HG03196 (cell line): ENCODE measurements around the gene SCLY.
A peak's percentile ranks its signal among the peaks of the same experiment; 100 is the strongest.
"Not testable (repeated sequence)": the region's sequence is repeated elsewhere in the genome, so short reads cannot be mapped to it uniquely, and the experiment has no call there.

Experiments
- ATAC-seq: cut with Tn5 transposase; IDR thresholded peaks from one replicate; pipeline ENCODE4 v1.9.1; 2021; ENCODE audit not compliant: unreplicated experiment

The SCLY gene

DNA sequence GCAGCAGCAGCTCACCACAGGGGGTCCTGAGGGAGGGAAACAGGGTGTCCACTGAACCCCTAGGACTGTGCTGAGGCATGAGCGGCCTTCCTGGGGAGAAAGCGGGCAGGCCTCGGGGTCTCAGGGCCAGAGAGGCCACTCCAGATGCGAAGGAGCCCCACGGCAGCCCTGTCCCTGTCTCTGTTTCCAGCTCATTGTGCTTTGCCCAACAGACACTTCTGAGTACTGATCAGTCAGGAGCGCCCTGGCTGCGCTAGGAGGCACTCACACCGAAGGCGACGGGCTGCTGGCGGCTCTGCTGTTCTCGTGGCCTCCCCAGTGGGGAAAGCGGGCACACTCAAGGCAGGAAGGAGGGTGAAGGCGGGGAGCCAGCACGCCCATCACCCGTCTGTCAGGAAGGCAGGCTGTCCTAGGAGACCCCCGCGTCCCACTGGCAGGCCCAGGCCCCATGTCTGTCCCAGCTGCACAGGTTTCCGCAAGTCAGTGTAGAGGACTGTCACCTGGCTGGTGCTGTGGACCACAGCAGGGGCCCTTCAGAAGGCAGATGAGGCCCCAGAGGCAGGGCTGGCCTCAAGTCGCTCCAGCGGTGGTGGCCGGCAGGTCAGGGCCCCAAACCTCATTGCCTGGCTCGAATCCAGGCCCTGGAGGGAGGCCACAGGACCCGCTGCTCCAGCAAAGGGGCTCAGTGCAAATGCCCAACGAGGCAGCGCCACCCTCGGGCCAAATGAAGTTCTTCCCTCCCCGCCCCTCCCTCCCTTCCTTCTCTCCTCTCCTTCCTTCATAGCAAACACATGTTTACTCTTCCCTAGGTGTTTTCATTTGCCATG is 46.1 kb downstream of the SCLY start:
- no peak for ATAC-seq

DNA sequence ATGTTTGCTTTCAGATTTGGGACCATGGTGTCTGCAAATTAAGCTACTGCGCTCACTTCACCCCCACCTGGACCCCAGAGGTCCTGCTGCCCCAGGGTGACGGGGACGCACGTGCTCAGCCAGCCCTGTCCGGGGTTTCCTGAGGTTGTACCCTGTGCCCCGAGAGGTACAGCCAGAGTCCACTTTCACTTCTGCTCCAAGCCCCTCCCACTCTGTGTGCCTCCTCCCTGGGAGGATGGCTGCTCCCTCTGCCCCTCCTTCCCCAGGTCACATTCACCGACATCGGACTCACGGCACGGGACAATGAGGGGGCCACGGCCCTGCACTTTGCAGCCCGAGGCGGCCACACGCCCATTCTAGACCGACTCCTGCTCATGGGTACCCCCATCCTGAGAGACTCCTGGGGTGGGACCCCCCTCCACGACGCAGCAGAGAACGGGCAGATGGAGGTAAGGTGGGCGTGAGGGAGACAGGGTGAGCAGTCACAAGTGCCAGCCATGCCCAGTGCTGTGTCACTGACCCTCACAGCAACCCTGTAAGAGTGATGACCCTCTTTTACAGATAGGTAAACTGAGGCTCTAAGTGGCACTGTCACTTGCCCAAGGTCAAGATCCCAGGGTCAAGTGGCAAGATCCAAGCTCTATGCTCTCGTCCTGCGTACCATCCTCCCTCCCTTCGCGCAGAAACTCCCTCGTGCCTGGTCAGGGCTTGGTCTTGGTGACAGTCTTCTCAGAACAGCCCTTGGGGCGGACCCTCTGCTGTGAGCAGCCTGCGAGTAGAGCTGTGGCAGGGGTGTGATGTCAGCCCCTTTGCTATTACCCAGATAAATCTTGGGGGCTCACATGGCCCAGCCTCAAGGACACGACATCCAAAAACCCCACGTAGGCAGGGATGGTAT is 47.0 kb downstream of the SCLY start:
- no peak for ATAC-seq

DNA sequence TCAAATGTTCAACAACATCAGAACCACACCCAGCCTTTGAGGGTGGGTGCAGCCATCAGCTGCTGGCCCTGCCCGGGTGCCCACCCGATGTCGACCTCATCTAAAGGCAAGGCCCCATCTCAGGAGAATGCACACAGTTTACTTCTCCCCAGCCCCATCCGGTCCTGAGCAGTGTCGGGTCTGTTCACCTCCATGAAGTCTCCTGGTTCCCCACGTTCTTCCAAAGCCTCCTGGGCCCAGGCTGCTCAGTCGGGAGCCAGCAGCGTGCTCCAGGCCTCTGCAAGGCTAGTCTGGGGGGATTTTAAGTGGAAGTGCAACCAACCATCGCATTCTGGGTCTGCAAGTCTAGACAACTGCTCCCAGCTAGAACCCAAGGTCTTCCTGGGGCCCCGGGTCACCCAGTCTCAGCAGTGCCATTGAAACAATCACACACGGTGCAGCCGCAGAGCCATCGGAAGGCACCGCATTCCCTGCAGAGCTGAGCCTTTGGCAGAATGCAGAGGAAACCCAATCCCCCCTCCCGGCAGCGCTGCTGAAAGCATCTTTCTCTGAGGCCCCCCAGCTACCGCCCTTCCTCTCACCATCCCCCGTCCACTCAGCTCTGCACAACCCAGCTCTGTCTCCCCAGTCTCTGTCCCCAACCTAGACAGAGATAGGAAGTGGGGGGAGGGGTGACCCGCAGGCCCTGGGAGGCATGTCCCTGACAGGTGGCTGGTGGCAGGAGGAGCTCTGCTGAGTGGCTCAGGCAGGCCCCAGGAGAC is 47.8 kb downstream of the SCLY start:
- peak; percentile 58 for ATAC-seq

DNA sequence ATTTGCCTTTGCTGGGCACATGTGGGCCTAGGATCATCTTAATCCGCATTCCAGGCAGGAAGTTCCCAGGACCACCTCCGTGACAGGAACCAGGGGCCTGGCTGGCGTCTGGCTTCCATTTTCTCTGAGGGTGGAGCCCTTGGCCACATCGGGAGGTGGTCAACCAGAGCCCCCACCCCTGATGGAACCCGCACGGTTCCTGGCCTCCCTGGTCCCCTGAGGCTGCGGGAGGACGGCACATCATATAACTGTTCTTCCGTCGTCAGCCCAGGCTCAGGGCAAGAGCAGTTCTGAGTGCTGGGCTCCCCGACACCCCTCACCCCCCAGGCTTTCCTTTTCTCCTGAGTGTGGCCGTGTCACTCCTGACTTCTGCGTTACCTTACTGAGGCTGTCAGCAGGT is 52.8 kb downstream of the SCLY start:
- no peak for ATAC-seq

DNA sequence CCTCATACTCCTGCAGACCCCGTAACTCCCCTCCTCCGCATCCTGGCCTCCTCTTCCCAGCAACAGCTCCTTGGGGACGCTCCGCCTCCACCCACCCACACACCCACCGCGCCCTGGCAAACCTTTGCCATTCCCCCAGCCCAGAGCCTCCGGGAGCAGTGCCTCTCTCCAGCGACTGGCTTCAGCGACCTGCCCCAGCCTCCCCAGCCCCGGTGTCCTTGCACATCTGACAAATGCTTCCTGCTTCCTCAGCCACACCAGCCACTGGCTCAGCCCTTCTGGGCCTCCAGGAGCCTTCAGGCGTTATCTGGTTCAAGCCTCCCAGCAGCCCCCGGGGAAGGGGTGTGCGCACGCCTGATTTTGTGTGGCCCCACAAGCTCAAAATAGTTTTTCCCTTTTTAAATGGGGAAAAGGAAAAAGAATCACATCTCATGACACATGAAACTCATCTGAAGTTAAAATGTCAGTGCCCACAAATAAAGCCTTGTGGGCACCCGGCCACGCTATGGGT is 53.6 kb downstream of the SCLY start:
- no peak for ATAC-seq

DNA sequence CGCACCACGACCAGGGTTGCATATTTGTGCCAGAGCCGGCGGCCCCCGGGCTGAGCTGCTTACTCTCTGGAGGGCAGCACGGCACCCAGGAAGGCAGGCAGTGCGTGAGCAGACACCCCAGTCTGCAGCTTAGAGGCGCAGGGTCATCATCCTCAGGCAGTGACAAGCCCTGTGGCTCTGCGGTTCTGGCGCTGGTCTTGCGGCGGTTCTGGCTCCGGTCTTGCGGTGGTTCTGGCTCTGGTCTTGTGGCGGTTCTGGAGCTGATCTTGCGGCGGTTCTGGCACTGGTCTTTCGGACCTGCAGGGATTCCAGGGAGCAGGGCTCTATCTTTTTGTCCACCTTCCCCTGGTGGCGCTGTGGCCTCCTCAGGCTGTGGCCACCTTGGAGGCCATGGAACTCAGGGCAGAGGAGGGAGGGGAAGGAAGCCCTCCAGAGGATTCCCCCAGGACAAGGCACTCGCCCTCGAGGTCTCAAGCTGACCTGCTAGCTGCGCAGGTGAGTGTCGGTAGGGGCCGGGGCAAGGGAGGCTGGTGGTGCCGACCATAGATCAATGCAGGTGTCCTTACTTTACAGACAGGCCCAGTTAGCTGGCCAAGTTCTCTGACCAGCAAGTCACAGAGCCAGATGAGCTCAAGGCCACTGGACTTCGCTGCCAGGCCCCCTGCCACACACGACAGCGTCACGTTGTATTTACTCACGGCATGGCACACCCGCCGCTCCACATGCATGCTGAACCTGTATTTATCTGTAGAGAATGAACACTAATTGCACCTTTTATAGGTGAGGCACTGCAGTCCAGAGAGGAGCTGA is 54.3 kb downstream of the SCLY start:
- ATAC-seq: no peak

- not testable (repeated sequence) for ATAC-seq
Measured at GRCh38 chr2:238115709-238116108, 54.9 kb downstream of the SCLY start.

GRCh38 chr2:238116298-238117198 is 55.7 kb downstream of the SCLY start:
- no peak for ATAC-seq

DNA sequence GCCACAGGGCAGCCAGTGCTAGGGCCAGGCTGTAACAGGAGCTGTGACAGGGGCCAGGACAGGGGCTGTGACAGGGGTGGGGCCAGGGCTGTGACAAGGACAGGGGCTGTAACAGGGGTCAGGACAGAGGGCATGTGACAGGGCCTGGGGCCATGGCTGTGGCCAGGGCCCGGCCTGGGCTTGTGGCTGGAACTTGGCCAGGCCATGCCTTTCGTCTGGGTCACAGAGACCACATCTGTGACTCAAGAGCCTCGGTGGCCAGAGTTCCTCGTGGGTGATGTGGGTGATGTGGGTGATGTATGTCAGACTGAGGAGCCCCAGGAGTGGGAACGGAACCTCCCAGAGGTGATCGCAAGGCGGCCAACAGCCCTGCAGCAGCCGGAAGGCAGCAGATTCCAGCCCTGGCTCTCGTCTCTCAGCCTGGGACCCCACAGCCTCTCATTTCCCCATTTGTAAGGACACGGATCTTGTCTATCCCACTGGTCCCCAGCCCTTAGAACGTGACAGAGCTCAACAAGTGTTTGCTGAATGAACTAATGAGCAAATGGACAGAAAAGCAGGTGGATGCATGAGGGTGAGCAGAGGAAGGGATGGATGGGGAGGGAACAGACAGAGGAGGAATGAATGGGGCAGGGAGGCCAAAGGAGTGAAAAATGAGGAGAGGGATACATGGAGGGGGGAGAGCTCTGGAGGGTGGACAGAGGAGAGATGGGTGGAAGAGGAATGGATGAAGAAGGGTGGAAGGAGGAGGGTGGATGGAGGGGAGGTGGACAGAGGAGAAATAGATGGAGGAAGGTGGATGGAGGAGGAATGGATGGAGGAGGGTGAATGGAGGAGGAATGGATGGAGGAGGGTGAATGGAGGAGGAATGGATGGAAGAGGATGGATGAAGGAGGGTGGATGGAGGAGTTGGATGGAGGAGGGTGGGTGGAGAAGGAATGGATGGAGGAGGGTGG is 56.7 kb downstream of the SCLY start:
- no peak for ATAC-seq

GRCh38 chr2:238119756-238120462 is 59.1 kb downstream of the SCLY start:
- no peak for ATAC-seq

- no peak for ATAC-seq
Measured at GRCh38 chr2:238120463-238121298, 59.9 kb downstream of the SCLY start.

DNA sequence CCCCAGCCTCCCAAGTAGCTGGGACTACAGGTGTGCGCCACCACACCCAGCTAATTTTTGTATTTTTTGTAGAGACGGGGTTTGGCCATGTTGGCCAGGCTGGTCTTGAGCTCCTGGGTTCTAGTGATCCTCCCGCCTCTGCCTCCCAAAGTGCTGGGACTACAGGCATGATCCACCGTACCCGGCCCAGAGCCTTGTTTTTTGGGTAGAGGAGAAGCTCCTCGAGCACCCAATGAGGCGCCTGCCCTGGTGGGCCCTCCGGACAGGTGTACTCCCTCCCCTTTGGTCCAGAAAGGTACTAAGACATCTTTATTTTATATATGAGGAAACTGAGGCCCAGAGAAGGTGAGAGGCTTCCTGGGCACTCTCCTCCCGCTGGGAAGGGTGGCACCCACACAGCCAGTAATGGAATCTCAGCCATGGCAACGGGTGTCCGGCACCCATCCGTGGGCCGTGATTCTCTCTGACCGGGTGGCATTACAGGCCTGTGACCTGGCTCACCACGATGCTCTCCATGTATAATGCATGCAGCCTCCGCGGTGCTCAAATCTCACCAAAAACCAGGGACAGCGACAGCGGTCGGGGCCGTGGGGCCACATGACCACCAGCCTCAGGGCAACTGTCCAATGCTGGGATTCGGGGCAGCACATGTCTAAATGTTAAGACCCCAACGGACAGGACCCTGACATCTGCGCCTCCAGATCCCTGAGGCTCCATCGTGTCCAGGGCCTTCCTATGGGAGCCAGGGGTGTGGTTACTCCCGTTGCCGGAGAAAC is 60.9 kb downstream of the SCLY start:
- ATAC-seq: no peak

DNA sequence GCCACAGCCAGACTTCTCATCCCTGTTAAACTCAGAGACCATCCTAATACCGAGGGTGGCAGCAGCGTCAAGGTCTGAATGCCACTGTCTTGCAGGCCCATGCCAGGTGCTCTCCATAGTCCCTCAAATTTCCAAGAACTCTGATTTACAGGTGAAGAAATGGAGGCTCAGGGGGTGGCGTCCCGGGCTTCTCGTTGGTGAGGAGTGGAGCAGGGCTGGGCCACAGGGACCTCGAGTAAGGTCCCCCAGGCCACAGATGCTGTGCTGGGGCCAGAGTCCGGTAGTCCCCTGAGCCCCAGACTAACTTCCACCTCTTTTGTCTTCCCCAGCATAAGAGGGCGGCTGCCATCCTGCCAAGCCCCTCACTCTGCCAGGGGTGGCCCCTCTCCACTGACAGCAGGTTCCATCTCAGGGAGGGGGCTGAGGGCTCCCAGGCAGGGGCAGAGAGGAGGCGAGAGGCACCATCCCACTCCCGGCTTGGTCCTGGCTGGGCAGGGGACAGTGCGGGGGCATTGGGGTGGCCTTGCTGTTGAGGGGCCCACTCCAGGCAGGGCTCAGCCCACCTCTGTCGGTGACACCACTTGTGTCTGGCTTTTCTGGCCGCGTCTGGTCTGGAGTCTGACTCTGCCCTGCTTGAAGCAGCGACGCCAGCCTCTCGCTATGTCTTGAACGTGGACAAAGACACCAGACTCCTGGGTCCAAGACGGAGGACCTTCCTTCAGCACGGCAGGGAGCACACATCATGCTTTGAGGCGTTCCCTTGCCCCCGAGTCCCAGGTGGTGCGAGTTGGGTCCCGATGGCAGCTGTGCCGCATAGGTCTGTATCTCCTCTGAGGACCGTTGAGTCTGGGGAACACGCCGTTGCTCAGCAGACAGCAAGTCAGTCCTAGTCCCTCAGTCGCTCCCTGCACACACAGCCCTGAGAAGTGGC is 61.8 kb downstream of the SCLY start:
- ATAC-seq: no peak

DNA sequence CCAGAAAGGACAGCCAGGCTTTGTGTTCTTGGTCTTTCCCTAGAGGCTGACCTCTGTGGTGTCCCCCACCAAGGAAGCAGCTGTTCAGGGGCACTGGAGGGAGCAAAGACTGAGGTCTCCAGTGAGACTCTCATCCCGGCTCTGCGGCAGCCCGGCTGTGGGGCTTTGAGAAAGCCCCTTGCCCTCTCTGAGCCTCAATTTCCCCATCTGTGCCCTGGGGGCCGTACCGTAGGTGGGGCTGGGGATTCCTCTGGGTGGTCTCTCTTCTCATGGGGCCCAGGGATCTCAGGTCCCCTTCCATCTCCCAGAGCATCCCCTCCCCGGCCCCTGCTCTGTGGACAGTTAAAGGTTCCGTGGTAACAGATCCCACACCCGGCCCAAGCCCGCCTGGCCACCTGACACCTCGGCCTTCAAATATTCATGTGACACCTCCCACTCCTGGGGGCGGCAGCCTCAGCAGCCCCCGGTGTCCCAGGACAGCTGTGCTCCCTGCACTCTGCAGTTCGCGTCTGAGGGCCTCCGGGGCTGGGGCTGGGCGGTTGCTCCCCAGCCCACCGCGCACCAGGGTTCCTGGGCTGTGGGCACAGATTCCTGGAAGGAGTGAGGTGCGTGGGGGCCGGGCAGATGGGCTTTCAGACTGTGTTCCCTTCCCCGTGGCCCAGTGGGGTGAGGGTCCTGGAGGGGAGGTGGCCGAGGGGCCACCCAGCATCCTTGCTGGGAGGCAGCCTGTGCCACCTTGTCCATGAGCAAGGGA is 62.6 kb downstream of the SCLY start:
- ATAC-seq: no peak
